ENCODE measurements around the gene C19orf85.

GRCh38 chr19:55443824-55444480 lies 20.6 kb downstream of the C19orf85 start:
- TF ChIP-seq REST (IDR thresholded peaks at IDR 0.05; ENCODE audit: insufficient read depth in 1 of 2, low read depth in 2 of 2, low read length in 1 of 2) (no peak), POLR2AphosphoS5 (IDR thresholded peaks at IDR 0.05; ENCODE audit: low read depth, low read length) (no peak)
